SK-N-SH treated with all-trans-retinoic acid at 6 μM for 48 hours (cell line): ENCODE results near the gene ANKRD30B.
"Not testable (repeated sequence)": the region's sequence is repeated elsewhere in the genome, so short reads cannot be mapped to it uniquely, and the experiment has no call there.

Experiments used
- ATAC-seq: fragments of 200-7000 bp; cut with Tn5 transposase; 3 replicates; pipeline ENCODE4 v1.9.1; 2020; ENCODE audit warnings: mild to moderate bottlenecking, moderate library complexity
- ARNTL ChIP-seq: fragments of 450-650 bp; formaldehyde crosslinking; IDR thresholded peaks from 2 replicates; pipeline ENCODE4 v1.5.0; 2020; ENCODE audit warnings: low read depth, mild to moderate bottlenecking, moderate library complexity, borderline replicate concordance
- BACH2 ChIP-seq: fragments of 250-450 bp; sonication (Bioruptor Pico); IDR thresholded peaks from 2 replicates; pipeline ENCODE4 v1.9.0; 2021; ENCODE audit warnings: mild to moderate bottlenecking, borderline replicate concordance
- CREB5 ChIP-seq: fragments of 250-450 bp; sonication (Bioruptor Pico); IDR thresholded peaks from 2 replicates; pipeline ENCODE4 v1.5.1; 2020; ENCODE audit warnings: low read depth, mild to moderate bottlenecking, moderate library complexity
- CSRNP3 ChIP-seq: fragments of 250-450 bp; sonication (Bioruptor Pico); IDR thresholded peaks from 2 replicates; pipeline ENCODE4 v1.5.1; 2021; ENCODE audit warnings: mild to moderate bottlenecking, moderate library complexity
- ESRRG ChIP-seq: fragments of 250-450 bp; sonication (Bioruptor Pico); IDR thresholded peaks from 2 replicates; pipeline ENCODE4 v1.6.1; 2021; ENCODE audit warnings: mild to moderate bottlenecking
- ISL1 ChIP-seq: fragments of 250-450 bp; sonication (Bioruptor Pico); IDR thresholded peaks from 2 replicates; pipeline ENCODE4 v2.1.2; 2022; ENCODE audit warnings: mild to moderate bottlenecking, moderate library complexity
- OSR1 ChIP-seq: fragments of 250-450 bp; sonication (Bioruptor Pico); IDR thresholded peaks from 2 replicates; pipeline ENCODE4 v1.8.0; 2022; ENCODE audit warnings: moderate library complexity, mild to moderate bottlenecking, inconsistent platforms
- POU6F1 ChIP-seq: fragments of 250-450 bp; sonication (Bioruptor Pico); IDR thresholded peaks from 2 replicates; pipeline ENCODE4 v1.8.0; 2021; ENCODE audit warnings: low read depth, mild to moderate bottlenecking, moderate library complexity, borderline replicate concordance
- PPARA ChIP-seq: fragments of 250-450 bp; sonication (Bioruptor Pico); IDR thresholded peaks from 2 replicates; pipeline ENCODE4 v1.5.0; 2020; ENCODE audit warnings: mild to moderate bottlenecking, borderline replicate concordance
- RARB ChIP-seq: fragments of 250-450 bp; sonication (Bioruptor Pico); IDR thresholded peaks from 2 replicates; pipeline ENCODE4 v1.8.0; 2021; ENCODE audit warnings: mild to moderate bottlenecking, moderate library complexity
- TCF4 ChIP-seq: fragments of 250-450 bp; sonication (Bioruptor Pico); IDR thresholded peaks from 2 replicates; pipeline ENCODE4 v1.8.0; 2021; ENCODE audit warnings: mild to moderate bottlenecking, moderate library complexity, borderline replicate concordance
- TOX ChIP-seq: fragments of 250-450 bp; sonication (Bioruptor Pico); IDR thresholded peaks from 2 replicates; pipeline ENCODE4 v1.8.0; 2021; ENCODE audit warnings: mild to moderate bottlenecking, moderate library complexity, borderline replicate concordance
- TSHZ2 ChIP-seq: fragments of 250-450 bp; sonication (Bioruptor Pico); IDR thresholded peaks from 2 replicates; pipeline ENCODE4 v1.5.0; 2020; ENCODE audit warnings: mild to moderate bottlenecking, moderate library complexity
- ZFP30 ChIP-seq: fragments of 450-650 bp; formaldehyde crosslinking; IDR thresholded peaks from 2 replicates; pipeline ENCODE4 v1.5.0; 2022; ENCODE audit warnings: mild to moderate bottlenecking, moderate library complexity
- ZNF565 ChIP-seq: fragments of 450-650 bp; formaldehyde crosslinking; conservative IDR thresholded peaks from 2 replicates; pipeline ENCODE4 v1.5.0; 2020; ENCODE audit warnings: low read depth, mild to moderate bottlenecking, moderate library complexity
- ZNF70 ChIP-seq: fragments of 450-650 bp; formaldehyde crosslinking; IDR thresholded peaks from 2 replicates; pipeline ENCODE4 v1.5.0; 2020; ENCODE audit warnings: mild to moderate bottlenecking, moderate library complexity
- ZNF8 ChIP-seq: fragments of 450-650 bp; formaldehyde crosslinking; IDR thresholded peaks from 2 replicates; pipeline ENCODE4 v1.5.0; 2020; ENCODE audit warnings: mild to moderate bottlenecking, moderate library complexity

ANKRD30B gene

GRCh38 chr18:14826972-14827632 lies 79.1 kb downstream of the ANKRD30B start:
- ATAC-seq: not testable (repeated sequence)

- ATAC-seq: not testable (repeated sequence)
Measured at GRCh38 chr18:14841607-14842006, 93.6 kb downstream of the ANKRD30B start.

- ATAC-seq: not testable (repeated sequence)
Measured at GRCh38 chr18:14851533-14851932, 103.6 kb downstream of the ANKRD30B start.

GRCh38 chr18:14855634-14856033 lies 107.7 kb downstream of the ANKRD30B start:
- ATAC-seq: not testable (repeated sequence)

GRCh38 chr18:14856256-14856655 lies 108.3 kb downstream of the ANKRD30B start:
- ATAC-seq: not testable (repeated sequence)

GRCh38 chr18:14858514-14858913 lies 110.5 kb downstream of the ANKRD30B start:
- not testable (repeated sequence) for ATAC-seq

GRCh38 chr18:14859995-14860394 lies 112.0 kb downstream of the ANKRD30B start:
- not testable (repeated sequence) for ATAC-seq

GRCh38 chr18:14866426-14866825 lies 118.5 kb downstream of the ANKRD30B start:
- not testable (repeated sequence) for ATAC-seq

- ATAC-seq: not testable (repeated sequence)
Measured at GRCh38 chr18:14867988-14868387, 120.0 kb downstream of the ANKRD30B start.

- ATAC-seq: not testable (repeated sequence)
Measured at GRCh38 chr18:14868825-14869224, 120.9 kb downstream of the ANKRD30B start.

- not testable (repeated sequence) for ATAC-seq
Measured at GRCh38 chr18:14878826-14879225, 130.9 kb downstream of the ANKRD30B start.

GRCh38 chr18:14900435-14900834 lies 152.5 kb downstream of the ANKRD30B start:
- no peak for ATAC-seq
- TF ChIP-seq CSRNP3 (CRISPR knock-in tag) (no peak), OSR1 (no peak), ZNF70 (CRISPR knock-in tag) (no peak), RARB (no peak), ZFP30 (no peak), CREB5 (no peak), BACH2 (CRISPR knock-in tag) (no peak), ZNF8 (CRISPR knock-in tag) (no peak), TOX (CRISPR knock-in tag) (no peak), ZNF565 (CRISPR knock-in tag) (no peak), TSHZ2 (CRISPR knock-in tag) (no peak), PPARA (CRISPR knock-in tag) (no peak), ESRRG (CRISPR knock-in tag) (no peak), ISL1 (CRISPR knock-in tag) (no peak), POU6F1 (no peak), TCF4 (CRISPR knock-in tag) (no peak), ARNTL (CRISPR knock-in tag) (no peak)
